ENCODE data around the gene KIF26B.

- TF ChIP-seq, protein P1, sequence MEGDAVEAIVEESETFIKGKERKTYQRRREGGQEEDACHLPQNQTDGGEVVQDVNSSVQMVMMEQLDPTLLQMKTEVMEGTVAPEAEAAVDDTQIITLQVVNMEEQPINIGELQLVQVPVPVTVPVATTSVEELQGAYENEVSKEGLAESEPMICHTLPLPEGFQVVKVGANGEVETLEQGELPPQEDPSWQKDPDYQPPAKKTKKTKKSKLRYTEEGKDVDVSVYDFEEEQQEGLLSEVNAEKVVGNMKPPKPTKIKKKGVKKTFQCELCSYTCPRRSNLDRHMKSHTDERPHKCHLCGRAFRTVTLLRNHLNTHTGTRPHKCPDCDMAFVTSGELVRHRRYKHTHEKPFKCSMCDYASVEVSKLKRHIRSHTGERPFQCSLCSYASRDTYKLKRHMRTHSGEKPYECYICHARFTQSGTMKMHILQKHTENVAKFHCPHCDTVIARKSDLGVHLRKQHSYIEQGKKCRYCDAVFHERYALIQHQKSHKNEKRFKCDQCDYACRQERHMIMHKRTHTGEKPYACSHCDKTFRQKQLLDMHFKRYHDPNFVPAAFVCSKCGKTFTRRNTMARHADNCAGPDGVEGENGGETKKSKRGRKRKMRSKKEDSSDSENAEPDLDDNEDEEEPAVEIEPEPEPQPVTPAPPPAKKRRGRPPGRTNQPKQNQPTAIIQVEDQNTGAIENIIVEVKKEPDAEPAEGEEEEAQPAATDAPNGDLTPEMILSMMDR (IDR thresholded peaks at IDR 0.05; ENCODE audit: low read depth, low read length): no peak
- no peak for TF ChIP-seq EZH2phosphoT487 (IDR thresholded peaks at IDR 0.05; ENCODE audit: low read depth)
These were observed 55.1 kb downstream of the KIF26B start for GRCh38 chr1:245209658-245210435.

All from OCI-LY3 (cell line).